ENCODE measurements around the gene CRYM.

The CRYM gene

GRCh38 chr16:21242756-21243155, 35.3 kb downstream of the CRYM start:
- DNase-seq, result no peak

GRCh38 chr16:21239646-21240045, 38.4 kb downstream of the CRYM start:
- no peak for DNase-seq

- DNase-seq, result no peak
Measured at GRCh38 chr16:21236831-21237230, 41.3 kb downstream of the CRYM start.

GRCh38 chr16:21235199-21235585, 42.9 kb downstream of the CRYM start:
- no peak for DNase-seq

- no peak for DNase-seq
Measured at GRCh38 chr16:21233521-21234150, 44.5 kb downstream of the CRYM start, which contains the start of gene ANKS4B. ANKS4B (plus strand) TSS chr16:21233699; CDS start chr16:21233738, 39 bp downstream.

GRCh38 chr16:21233045-21233520, 45.0 kb downstream of the CRYM start:
- no peak for DNase-seq

GRCh38 chr16:21228361-21228872, 49.7 kb downstream of the CRYM start:
- DNase-seq, result no peak

GRCh38 chr16:21227866-21228265, 50.2 kb downstream of the CRYM start:
- DNase-seq, result no peak

GRCh38 chr16:21226749-21227148, 51.3 kb downstream of the CRYM start:
- no peak for DNase-seq

- DNase-seq, result no peak
Measured at GRCh38 chr16:21224800-21225199, 53.3 kb downstream of the CRYM start.

- no peak for DNase-seq
Measured at GRCh38 chr16:21223787-21224186, 54.3 kb downstream of the CRYM start.

GRCh38 chr16:21222495-21223337, 55.4 kb downstream of the CRYM start:
- DNase-seq, result no peak

GRCh38 chr16:21219551-21219950, 58.5 kb downstream of the CRYM start:
- no peak for DNase-seq

GRCh38 chr16:21218153-21218552, 59.9 kb downstream of the CRYM start:
- no peak for DNase-seq

GRCh38 chr16:21217121-21217520, 61.0 kb downstream of the CRYM start:
- no peak for DNase-seq

- DNase-seq, result no peak
Measured at GRCh38 chr16:21214086-21214485, 64.0 kb downstream of the CRYM start.

GRCh38 chr16:21211486-21211885, 66.6 kb downstream of the CRYM start, which contains the start of gene ZP2:
ZP2 (minus strand) TSS chr16:21211574; CDS start chr16:21211547, 27 bp downstream.
- no peak for DNase-seq

All from stimulated activated CD4-positive, alpha-beta T cell treated with anti-CD3 and anti-CD28 coated beads, Interleukin-4, amount 100 ng/mL, for 4 hours (primary cell).